Breast epithelium (tissue), 4 donors: Measurements from ENCODE around the gene NCAPG2. TPM values are rescaled to one million over a fixed set of nuclear protein-coding genes. Genes with fewer than 3 reads are reported as not detected.

Experiments used
- DNase-seq, 2 donors: peaks; one replicate each; pipeline ENCODE4 v3.0.0-alpha.2; 2019; ENCODE audit warnings: low spot score in 2 of 2
- H3K27ac ChIP-seq, 2 donors: fragments of 200-600 bp; sonication (generic) in 1 of 2; one replicate each; pipeline ENCODE4 v1.5.1; 2016 to 2019; ENCODE audit warnings: mild to moderate bottlenecking in 1 of 2
- H3K27me3 ChIP-seq, 2 donors: fragments of 200-600 bp; sonication (generic) in 1 of 2; one replicate each; pipeline versions ENCODE4 v1.5.1 to v1.6.0; 2017 to 2019; ENCODE audit warnings: control low read depth in 1 of 2, mild to moderate bottlenecking in 1 of 2
- H3K36me3 ChIP-seq: fragments of 200-600 bp; one replicate; pipeline ENCODE4 v1.5.1; 2019
- H3K4me1 ChIP-seq, 2 donors: fragments of 200-600 bp; sonication (generic); one replicate each; pipeline ENCODE4 v1.5.1; 2016 to 2019; ENCODE audit warnings: control low read depth in 1 of 2
- H3K4me3 ChIP-seq, 3 donors: fragments of 200-600 bp; sonication (generic); 1 replicate in 2 of 3; 2 replicates in 1 of 3; pipeline ENCODE4 v1.5.1; 2016 to 2019; ENCODE audit warnings: mild to moderate bottlenecking in 3 of 3, moderate library complexity in 2 of 3
- H3K9me3 ChIP-seq, 2 donors: fragments of 200-600 bp; sonication (generic) in 1 of 2; one replicate each; pipeline ENCODE4 v1.5.1; 2016 to 2019; ENCODE audit warnings: control low read depth in 1 of 2
- CTCF ChIP-seq, 3 donors: fragments of 450-650 bp; IDR thresholded peaks; one replicate each; pipeline ENCODE4 v1.5.1; 2016 to 2017; ENCODE audit warnings: antibody characterized with exemption in 3 of 3, mild to moderate bottlenecking in 3 of 3, moderate library complexity in 3 of 3
- POLR2A ChIP-seq: fragments of 450-650 bp; IDR thresholded peaks from one replicate; pipeline ENCODE4 v1.6.1; 2016; ENCODE audit warnings: antibody characterized with exemption, mild to moderate bottlenecking, moderate library complexity
- POLR2AphosphoS5 ChIP-seq, 3 donors: sonication (generic); formaldehyde crosslinking; IDR thresholded peaks; one replicate each; pipeline ENCODE4 v1.6.1; 2017; ENCODE audit warnings: antibody characterized with exemption in 3 of 3
- intact Hi-C: fragments of 100-400 bp; cut with DNase I; formaldehyde crosslinking; loops from one replicate; pipeline ENCODE4 v1.15.1; 2023; ENCODE audit warnings: low total_unique reads
- total RNA-seq, 3 donors: library from RNA; depleted of rRNA; stranded (reverse); fragments of >200 nt; gene quantifications; one replicate each; pipeline ENCODE4 v1.1.0, GENCODE V29; 2016

Gene NCAPG2
- total RNA-seq, 3 donors from 2014 or later: 9.8 to 12.5 (median 10.4) TPM

DNA sequence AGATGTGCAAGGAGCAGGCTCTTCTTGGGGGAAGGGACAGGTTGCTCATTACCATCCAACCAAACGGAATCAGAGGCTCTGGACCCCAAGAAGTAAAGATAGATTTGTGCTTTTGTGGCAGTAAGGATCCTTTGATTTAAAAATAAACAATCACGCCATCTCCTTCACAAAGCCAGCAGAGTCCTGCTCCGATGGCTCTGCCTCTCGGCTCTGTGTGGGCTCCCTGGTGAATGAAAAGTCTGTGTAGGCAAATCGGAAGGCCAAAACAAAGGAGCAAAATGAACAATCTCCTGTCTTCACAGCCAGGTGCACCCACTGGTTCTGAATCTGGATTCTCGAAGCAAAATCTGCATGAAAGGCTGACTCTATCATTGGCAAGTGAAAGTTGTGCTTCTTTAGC lies 120.8 kb downstream of the NCAPG2 start:
- intact Hi-C loops: no loop called here
- Histone ChIP-seq H3K36me3 (no peaks in the 10 kb centered on the region), H3K27ac (no peak overlapping the region), H3K4me1 (peaks cover 0 to 12% of the 10 kb centered on the region in 2 donors), H3K9me3 (peaks cover 0 to 11% of the 10 kb centered on the region in 2 donors), H3K27me3 (peaks cover 11 to 38% of the 10 kb centered on the region in 2 donors), H3K4me3 (no peak overlapping the region)
- TF ChIP-seq CTCF (IDR thresholded peaks at IDR 0.05): no peak
- TF ChIP-seq POLR2A: no peak
- no peak for TF ChIP-seq POLR2AphosphoS5 (IDR thresholded peaks at IDR 0.05)
- no peak for DNase-seq

DNA sequence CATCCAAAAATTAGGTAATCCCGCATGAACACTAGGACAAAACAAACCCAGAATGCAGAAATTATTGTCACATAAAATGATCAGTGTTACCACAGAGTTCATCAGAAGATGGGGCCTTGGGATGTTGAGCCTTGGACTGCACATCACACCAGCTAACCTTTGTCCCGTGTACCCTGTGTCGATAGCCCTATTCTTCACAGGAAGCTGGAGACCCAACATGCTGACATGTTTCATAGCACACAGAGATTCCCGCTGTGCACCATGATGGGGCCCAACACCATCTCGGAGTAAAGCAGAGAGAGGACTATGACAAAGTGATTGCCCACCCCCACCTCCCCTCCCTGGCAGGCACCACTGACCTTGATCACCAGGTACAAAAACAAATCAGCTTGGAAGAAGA lies 121.5 kb downstream of the NCAPG2 start:
- no peaks in the 10 kb centered on the region for H3K36me3 ChIP-seq
- H3K27me3 ChIP-seq: peaks cover 11 to 38% of the 10 kb centered on the region in 2 donors
- no peak for DNase-seq
- no peak overlapping the region for H3K27ac ChIP-seq
- H3K4me3 ChIP-seq: no peak overlapping the region
- H3K4me1 ChIP-seq: peaks cover 0 to 12% of the 10 kb centered on the region in 2 donors
- TF ChIP-seq POLR2AphosphoS5 (IDR thresholded peaks at IDR 0.05): no peak
- no peak for TF ChIP-seq CTCF (IDR thresholded peaks at IDR 0.05)
- no peak for TF ChIP-seq POLR2A
- peaks cover 0 to 11% of the 10 kb centered on the region in 2 donors for H3K9me3 ChIP-seq
- intact Hi-C loops: no loop called here

- Histone ChIP-seq H3K27me3 (peaks cover 11 to 38% of the 10 kb centered on the region in 2 donors), H3K4me1 (peaks cover 0 to 12% of the 10 kb centered on the region in 2 donors), H3K27ac (no peak overlapping the region), H3K36me3 (no peaks in the 10 kb centered on the region), H3K4me3 (no peak overlapping the region), H3K9me3 (peaks cover 0 to 11% of the 10 kb centered on the region in 2 donors)
- intact Hi-C loops: no loop called here
- DNase-seq: no peak
- TF ChIP-seq POLR2AphosphoS5 (IDR thresholded peaks at IDR 0.05) (no peak), POLR2A (no peak), CTCF (IDR thresholded peaks at IDR 0.05) (no peak)
Measured at GRCh38 chr7:158582089-158582456, 122.5 kb downstream of the NCAPG2 start.

DNA sequence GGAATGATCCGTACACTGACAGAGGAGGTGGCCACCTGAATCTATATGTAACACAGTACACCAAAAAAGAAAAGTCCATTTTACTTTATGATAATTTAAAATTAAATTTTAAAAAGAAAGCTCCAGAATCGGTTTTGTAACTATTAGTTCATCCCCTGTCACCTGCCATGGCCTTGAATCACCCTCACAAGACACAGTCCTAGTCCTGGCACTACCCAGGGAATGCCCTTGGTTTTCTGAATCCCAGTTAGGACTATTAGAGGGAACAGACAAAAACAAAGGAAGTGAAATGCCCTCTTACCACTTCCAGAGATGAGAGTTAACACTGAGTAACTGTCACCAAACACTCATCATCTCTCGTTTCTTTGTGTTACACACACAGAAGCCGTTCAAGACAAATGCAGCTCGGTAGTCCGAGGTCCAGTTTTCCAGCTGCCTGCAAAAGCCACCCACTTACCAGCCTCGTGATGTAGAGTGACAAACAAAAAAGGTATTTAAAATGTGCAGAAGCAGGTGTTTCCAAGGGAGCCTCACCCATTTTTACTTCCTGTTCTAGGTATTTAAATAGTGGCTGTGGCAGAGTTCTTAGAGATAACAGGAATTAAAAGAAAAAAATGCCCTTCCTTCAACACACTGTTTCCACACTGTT lies 123.0 kb downstream of the NCAPG2 start:
- H3K4me3 ChIP-seq: no peak overlapping the region
- H3K4me1 ChIP-seq: peaks cover 0 to 7% of the 10 kb centered on the region in 2 donors
- no peak overlapping the region for H3K27ac ChIP-seq
- H3K9me3 ChIP-seq: peaks cover 0 to 11% of the 10 kb centered on the region in 2 donors
- TF ChIP-seq CTCF (IDR thresholded peaks at IDR 0.05) (no peak), POLR2AphosphoS5 (IDR thresholded peaks at IDR 0.05) (no peak), POLR2A (no peak)
- intact Hi-C loops: no loop called here
- no peaks in the 10 kb centered on the region for H3K36me3 ChIP-seq
- DNase-seq: no peak
- H3K27me3 ChIP-seq: peaks cover 7 to 38% of the 10 kb centered on the region in 2 donors

Other genes starting within 250 kb of the NCAPG2 start
- 1 to 10 TPM; 1.6 to 2.2 (median 2.2) TPM for gene PTPRN2, start 117.0 kb downstream of the NCAPG2 start, total RNA-seq
- 100 to 1,000 TPM in 2 of 3 donors, 10 to 100 TPM in 1; 97.3 to 155 (median 115) TPM for gene ESYT2, start 124.7 kb upstream of the NCAPG2 start, total RNA-seq
- 10 to 100 TPM; 20.5 to 32.8 (median 22.9) TPM for gene DYNC2I1, start 151.8 kb upstream of the NCAPG2 start, total RNA-seq